GM12865 (cell line): ENCODE data around the gene S1PR4.

Source experiments
- DNase-seq: peaks from one replicate; pipeline ENCODE4 v3.0.0; 2010; ENCODE audit warnings: low read depth
- H3K4me3 ChIP-seq: 2 replicates; pipeline ENCODE4 v1.5.1; 2011; ENCODE audit warnings: mild to moderate bottlenecking, low read depth, low read length, control low read depth
- TF ChIP-seq, protein P1 (sequence below): IDR thresholded peaks from 2 replicates; pipeline ENCODE4 v1.5.1; 2011; ENCODE audit warnings: low read length, control low read depth, low read depth, inconsistent platforms; ENCODE audit not compliant: insufficient read depth; ENCODE audit errors: missing control alignments

The S1PR4 gene

DNA sequence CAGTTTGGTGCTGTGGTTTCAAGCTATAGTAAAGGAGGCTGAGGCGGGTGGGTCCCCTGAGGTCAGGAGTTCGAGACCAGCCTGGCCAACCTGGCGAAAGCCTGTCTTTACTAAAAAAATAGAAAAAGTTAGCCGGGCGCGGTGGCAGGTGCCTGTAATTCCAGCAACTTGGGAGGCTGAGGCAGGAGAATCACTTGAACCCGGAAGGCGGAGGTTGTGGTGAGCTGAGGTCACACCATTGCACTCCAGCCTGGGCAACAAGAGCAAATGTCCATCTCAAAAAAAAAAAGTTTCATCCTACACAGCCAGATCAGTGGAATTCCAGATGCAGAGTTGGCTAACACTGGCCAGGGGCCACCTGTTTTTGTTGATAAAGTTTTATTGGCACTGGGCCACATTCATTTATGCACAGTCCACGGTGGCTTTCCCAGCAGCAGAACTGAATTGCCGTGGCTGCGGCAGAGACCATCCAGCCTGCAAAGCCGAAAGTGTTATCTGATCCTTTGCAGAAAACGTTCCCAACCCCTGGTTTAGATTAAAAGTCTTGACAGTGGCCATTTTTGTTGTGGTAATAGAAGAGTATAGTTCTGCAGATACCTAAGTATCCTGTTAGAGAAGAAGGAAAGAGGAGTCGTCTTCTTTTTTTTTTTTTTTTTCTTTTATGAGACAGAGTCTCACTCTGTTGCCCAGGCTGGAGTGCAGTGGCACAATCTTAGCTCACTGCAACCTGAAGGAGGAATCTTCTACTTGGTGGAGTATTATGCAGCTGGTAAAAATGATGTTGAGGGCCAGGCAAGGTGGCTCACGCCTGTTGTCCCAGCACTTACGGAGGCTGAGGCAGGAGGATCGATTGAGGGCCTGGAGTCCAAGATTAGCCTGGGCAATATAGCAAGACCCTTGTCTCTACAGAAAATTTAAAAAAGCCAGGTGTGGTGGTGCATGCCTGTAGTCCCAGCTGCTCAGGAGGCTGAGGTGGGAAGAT, 15.8 kb downstream of the S1PR4 start:
- H3K4me3 ChIP-seq, result no peak overlapping the region
- DNase-seq, result no peak
- TF ChIP-seq, protein P1, sequence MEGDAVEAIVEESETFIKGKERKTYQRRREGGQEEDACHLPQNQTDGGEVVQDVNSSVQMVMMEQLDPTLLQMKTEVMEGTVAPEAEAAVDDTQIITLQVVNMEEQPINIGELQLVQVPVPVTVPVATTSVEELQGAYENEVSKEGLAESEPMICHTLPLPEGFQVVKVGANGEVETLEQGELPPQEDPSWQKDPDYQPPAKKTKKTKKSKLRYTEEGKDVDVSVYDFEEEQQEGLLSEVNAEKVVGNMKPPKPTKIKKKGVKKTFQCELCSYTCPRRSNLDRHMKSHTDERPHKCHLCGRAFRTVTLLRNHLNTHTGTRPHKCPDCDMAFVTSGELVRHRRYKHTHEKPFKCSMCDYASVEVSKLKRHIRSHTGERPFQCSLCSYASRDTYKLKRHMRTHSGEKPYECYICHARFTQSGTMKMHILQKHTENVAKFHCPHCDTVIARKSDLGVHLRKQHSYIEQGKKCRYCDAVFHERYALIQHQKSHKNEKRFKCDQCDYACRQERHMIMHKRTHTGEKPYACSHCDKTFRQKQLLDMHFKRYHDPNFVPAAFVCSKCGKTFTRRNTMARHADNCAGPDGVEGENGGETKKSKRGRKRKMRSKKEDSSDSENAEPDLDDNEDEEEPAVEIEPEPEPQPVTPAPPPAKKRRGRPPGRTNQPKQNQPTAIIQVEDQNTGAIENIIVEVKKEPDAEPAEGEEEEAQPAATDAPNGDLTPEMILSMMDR, result no peak

DNA sequence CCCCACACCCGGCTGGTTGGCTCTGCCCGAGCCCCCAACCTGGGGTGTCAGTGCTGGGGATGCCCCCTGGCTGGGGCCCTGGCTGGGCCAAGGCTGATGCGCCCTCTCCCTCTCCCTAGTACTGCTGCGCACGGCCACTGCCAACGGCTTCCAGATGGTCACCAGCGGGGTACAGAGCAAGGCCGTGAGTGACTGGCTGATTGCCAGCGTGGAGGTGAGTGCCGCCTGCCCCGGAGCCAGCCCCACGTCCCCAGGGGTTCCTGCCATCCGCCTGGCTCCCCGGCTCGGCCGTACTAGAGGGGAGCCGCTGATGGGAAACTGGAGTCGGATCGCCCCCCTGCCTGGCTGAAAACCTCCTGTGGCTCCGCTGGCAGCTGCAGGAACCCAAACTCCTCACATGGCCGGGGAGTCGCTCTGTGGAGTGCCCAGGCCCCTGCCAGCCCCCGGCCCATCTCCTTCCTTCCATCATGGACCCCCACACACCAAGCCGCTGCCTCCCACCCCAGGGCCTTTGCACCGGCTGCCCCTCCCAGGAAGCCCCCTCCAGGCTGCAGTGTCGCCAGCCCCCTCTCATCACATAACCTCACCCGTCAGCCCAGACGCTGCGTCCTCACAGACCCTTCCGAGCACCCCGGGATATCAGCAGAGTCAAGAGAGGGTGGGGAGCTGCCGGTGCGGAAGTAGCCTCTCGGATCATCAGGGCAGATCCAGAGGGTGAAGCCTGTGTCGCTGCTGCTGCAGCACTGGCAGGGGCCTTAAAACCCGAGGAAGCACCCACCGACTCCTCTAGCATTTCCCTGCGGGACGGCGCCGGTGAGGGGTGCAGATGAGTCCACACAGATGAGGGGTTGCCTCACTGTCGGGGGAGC, 17.7 kb downstream of the S1PR4 start:
- TF ChIP-seq, protein P1, result no peak
- no peak for DNase-seq
- no peak overlapping the region for H3K4me3 ChIP-seq

DNA sequence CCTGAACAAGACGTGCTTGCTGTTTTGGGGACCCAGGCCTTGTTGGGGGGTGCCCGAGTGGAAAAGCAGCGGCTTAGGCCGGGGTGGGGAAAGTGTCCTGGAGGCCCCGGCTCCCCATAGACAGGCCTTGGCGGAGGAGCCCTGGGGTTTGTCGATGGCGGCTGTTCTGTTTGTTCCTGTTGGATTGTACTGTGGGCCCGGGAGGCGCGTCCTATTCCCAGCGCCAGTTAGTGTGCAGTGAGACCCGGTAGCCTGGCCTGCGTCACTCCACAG, 18.3 kb downstream of the S1PR4 start:
- H3K4me3 ChIP-seq, result no peak overlapping the region
- DNase-seq, result no peak
- TF ChIP-seq, protein P1, result no peak

DNA sequence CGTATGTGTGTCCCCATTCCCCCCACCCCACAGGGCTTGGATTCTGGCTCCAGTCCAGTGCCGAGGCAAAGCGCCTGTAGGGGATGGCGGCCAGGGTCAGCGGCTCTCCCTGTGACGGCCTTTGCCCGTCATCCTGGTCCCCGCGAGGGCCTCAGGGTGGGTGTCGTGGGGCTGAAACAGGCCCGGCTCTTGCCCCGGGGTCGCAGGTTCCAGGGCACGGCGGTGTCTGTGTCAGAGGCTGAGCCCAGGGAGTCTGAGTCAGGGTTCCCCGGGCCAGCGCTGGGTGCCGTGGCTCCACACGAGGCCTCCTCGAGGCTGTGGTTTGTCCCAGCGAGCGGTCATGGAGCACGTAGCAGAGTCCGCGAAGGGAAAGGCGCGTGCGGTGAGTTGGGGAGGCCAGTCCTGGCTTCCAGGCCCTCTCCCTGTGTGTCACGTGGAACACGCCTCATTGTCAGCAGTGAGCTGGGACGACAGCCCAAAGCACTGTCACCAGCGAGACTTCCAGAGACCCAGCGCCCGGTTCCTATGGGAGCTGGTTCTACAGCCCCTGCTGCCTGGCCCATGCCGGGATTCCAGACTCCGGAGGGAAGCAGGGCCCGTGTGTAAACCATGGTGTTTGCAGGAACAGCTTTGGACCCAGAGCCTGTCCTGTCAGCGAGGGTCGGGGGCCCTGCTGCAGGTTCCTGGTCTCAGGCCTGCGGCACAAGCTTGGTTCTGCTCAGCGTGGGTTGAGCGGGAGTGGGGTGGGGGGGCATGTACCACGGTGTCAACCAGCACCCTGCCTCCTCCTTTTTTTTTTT, 20.5 kb downstream of the S1PR4 start:
- no peak overlapping the region for H3K4me3 ChIP-seq
- no peak for DNase-seq
- TF ChIP-seq, protein P1, result no peak

DNA sequence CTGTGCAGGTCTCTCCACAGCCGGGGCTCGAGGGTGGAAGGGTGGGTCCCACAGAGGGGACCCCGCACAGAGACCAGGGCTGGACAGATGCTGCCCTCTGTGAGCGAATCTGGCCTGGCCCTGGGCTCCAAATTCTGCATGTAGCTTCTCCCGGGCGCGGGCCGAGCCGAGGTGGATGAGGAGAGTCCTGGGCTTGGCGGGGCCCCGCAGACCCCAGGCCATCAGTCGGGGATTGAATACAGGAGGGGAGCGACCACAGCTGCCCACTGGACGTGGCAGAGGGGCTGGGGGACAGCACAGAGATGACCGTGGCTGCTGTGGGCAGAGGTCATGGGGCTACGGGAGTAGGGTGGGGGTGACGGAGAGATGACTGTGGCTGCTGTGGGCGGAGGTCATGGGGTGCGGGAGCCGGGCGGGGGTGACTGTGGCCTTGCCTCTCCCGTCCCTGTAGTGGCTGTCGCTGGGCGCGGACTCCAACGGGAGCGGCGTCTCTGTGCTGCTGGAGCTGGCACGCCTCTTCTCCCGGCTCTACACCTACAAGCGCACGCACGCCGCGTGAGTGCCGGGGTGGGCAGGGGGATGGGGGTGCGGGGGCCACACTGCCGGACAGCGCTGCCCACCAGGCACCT, 22.6 kb downstream of the S1PR4 start:
- no peak for DNase-seq
- TF ChIP-seq, protein P1, result no peak
- no peak overlapping the region for H3K4me3 ChIP-seq

DNA sequence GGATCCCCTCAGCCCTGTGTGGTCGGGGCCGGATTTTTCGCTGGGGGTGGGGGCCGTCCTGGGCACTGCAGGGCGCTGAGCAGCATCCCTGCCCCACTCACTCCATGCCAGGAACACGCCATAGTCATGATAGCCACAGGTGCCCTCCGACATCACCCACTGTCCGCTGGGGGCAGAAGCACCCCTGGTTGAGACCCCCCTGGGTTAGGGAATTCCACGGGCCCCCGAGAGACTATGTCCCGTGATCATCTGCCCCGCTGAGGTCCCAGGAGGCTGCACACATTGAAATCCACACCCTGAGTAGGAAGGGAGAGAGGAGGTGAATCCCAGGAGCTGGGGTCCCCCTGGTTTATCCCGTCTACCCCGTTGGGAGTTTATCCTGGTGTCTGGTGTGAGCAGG, 23.3 kb downstream of the S1PR4 start:
- no peak overlapping the region for H3K4me3 ChIP-seq
- no peak for DNase-seq
- TF ChIP-seq, protein P1, result no peak
